Measurements from ENCODE around the gene PRKCI. TPM values are rescaled to one million over a fixed set of nuclear protein-coding genes. Genes with fewer than 3 reads are reported as not detected.
"Not testable (repeated sequence)": the region's sequence is repeated elsewhere in the genome, so short reads cannot be mapped to it uniquely, and the experiment has no call there.

The PRKCI gene
- total RNA-seq, 4 donors from 2014 or later, result 33.5 to 125 (median 47.7) TPM

DNA sequence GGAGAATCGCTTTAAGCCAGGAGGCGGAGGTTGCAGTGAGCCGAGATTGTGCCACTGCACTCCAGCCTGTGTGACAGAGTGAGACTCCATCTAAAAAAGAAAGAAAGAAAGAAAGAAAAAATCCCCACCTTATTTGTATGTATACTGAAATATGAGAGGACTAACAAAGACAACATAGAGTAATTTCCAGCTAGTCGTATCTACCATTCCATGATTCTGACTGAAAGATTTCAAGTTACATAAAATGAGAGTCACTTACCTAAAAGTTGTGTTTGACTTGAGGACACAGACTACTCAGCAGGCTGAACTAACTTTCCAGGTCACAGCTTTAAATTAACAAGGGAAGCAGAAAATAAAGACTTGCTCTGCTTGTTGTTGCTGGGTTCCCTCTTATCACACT, 18.8 kb upstream of the PRKCI start:
- 81% methylated on average over 4 of the region's 4 CpGs for WGBS

DNA sequence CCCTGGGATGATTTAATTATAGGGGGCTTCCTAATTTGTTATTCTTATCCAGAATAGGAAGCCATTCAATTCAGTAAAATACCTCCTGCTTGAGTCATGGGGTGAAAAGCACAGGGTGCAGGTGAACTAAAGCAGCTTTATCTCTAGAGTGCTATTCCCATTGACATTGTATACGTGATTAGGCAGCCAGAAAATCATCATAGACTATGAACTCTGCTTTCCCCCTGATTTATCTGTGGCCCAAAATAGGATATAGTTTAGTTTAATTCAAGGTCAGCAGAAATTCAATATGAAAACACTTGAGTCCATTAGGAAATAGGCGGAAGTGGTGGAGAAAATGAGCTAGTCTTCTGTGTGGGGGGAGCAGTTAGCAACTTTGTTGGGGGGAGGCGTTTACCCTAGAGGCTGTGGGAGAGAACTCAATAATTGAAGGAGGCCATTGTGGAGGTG, 18.2 kb upstream of the PRKCI start:
- no peaks in the 10 kb centered on the region for H3K27me3 ChIP-seq
- no peak overlapping the region for H3K4me3 ChIP-seq
- H3K36me3 ChIP-seq, result no peaks in the 10 kb centered on the region
- no peaks in the 10 kb centered on the region for H3K9me3 ChIP-seq
- 76% methylated on average over 3 of the region's 3 CpGs for WGBS
- DNase-seq (ENCODE audit: low spot score in 2 of 2), result no peak
- H3K27ac ChIP-seq, result no peak overlapping the region
- H3K4me1 ChIP-seq, result no peaks in the 10 kb centered on the region
- no peak for TF ChIP-seq EP300 (IDR thresholded peaks at IDR 0.05)
- TF ChIP-seq POLR2A (IDR thresholded peaks at IDR 0.05), result no peak
- no peak for TF ChIP-seq POLR2AphosphoS5 (IDR thresholded peaks at IDR 0.05)
- no peak for TF ChIP-seq CTCF (IDR thresholded peaks at IDR 0.05)

More for the DNA sequence above, 18.8 kb upstream of the PRKCI start:
- no peak for DNase-seq (ENCODE audit: low spot score in 2 of 2)
- no peak overlapping the region for H3K27ac ChIP-seq
- H3K4me1 ChIP-seq, result no peaks in the 10 kb centered on the region
- no peaks in the 10 kb centered on the region for H3K9me3 ChIP-seq
- H3K4me3 ChIP-seq, result no peak overlapping the region
- TF ChIP-seq POLR2A (IDR thresholded peaks at IDR 0.05) (no peak), POLR2AphosphoS5 (IDR thresholded peaks at IDR 0.05) (no peak), EP300 (IDR thresholded peaks at IDR 0.05) (no peak), CTCF (IDR thresholded peaks at IDR 0.05) (no peak)
- no peaks in the 10 kb centered on the region for H3K36me3 ChIP-seq
- H3K27me3 ChIP-seq, result no peaks in the 10 kb centered on the region

- WGBS, result 95% methylated on average over 10 of the region's 10 CpGs
- no peak overlapping the region for H3K4me3 ChIP-seq
- TF ChIP-seq EP300 (IDR thresholded peaks at IDR 0.05), result no peak
- TF ChIP-seq CTCF (IDR thresholded peaks at IDR 0.05), result no peak
- TF ChIP-seq POLR2AphosphoS5 (IDR thresholded peaks at IDR 0.05), result no peak
- no peak for TF ChIP-seq POLR2A (IDR thresholded peaks at IDR 0.05)
Observed at GRCh38 chr3:170204509-170204908, 17.7 kb upstream of the PRKCI start.

GRCh38 chr3:170205302-170205701, 16.9 kb upstream of the PRKCI start:
- DNase-seq (ENCODE audit: low spot score in 2 of 2), result no peak
- TF ChIP-seq POLR2A (IDR thresholded peaks at IDR 0.05), result no peak
- TF ChIP-seq CTCF (IDR thresholded peaks at IDR 0.05), result no peak
- TF ChIP-seq POLR2AphosphoS5 (IDR thresholded peaks at IDR 0.05), result no peak
- no peak for TF ChIP-seq EP300 (IDR thresholded peaks at IDR 0.05)
- Histone ChIP-seq H3K27me3 (no peaks in the 10 kb centered on the region), H3K36me3 (no peaks in the 10 kb centered on the region), H3K4me3 (no peak overlapping the region), H3K9me3 (no peaks in the 10 kb centered on the region), H3K27ac (no peak overlapping the region), H3K4me1 (no peaks in the 10 kb centered on the region)
- 63% methylated on average over 2 of the region's 2 CpGs for WGBS

More at GRCh38 chr3:170204509-170204908, 17.7 kb upstream of the PRKCI start:
- no peaks in the 10 kb centered on the region for H3K27me3 ChIP-seq
- no peak overlapping the region for H3K27ac ChIP-seq
- H3K9me3 ChIP-seq, result no peaks in the 10 kb centered on the region
- no peak for DNase-seq (ENCODE audit: low spot score in 2 of 2)
- H3K4me1 ChIP-seq, result no peaks in the 10 kb centered on the region
- H3K36me3 ChIP-seq, result no peaks in the 10 kb centered on the region

GRCh38 chr3:170206164-170206762, 16.0 kb upstream of the PRKCI start:
- H3K36me3 ChIP-seq; H3K27ac ChIP-seq; DNase-seq (ENCODE audit: low spot score in 2 of 2); H3K4me3 ChIP-seq; H3K27me3 ChIP-seq; H3K9me3 ChIP-seq; H3K4me1 ChIP-seq: not testable (repeated sequence)
- 90% methylated on average over 11 of the region's 11 CpGs for WGBS

DNA sequence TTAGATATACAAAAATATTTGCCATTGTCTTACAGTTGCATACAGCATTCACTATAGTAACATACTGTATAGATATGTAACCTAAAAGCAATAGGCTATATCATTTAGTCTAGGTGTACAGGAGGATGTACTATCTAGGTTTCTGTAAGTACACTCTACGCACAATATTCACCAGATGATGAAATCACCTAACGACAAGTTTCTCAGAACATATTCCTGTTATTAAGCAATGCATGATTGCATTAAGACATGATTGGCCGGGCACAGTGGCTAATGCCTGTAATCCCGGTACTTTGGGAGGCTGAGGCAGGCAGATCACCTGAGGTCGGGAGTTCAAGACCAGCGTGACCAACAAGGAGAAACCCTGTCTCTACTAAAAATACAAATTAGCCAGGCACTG, 14.5 kb upstream of the PRKCI start:
- H3K27ac ChIP-seq, result no peak overlapping the region
- H3K36me3 ChIP-seq, result no peaks in the 10 kb centered on the region
- no peak for TF ChIP-seq POLR2AphosphoS5 (IDR thresholded peaks at IDR 0.05)
- no peak for TF ChIP-seq CTCF (IDR thresholded peaks at IDR 0.05)
- no peak for TF ChIP-seq POLR2A (IDR thresholded peaks at IDR 0.05)
- no peak for TF ChIP-seq EP300 (IDR thresholded peaks at IDR 0.05)
- no peaks in the 10 kb centered on the region for H3K9me3 ChIP-seq
- no peaks in the 10 kb centered on the region for H3K27me3 ChIP-seq
- DNase-seq (ENCODE audit: low spot score in 2 of 2), result no peak
- 63% methylated on average over 6 of the region's 6 CpGs for WGBS
- no peaks in the 10 kb centered on the region for H3K4me1 ChIP-seq
- H3K4me3 ChIP-seq, result no peak overlapping the region

Data from suprapubic skin (tissue), 4 donors.